Measurements from ENCODE around the gene KLHL17. TPM values are rescaled to one million over a fixed set of nuclear protein-coding genes. Genes with fewer than 3 reads are reported as not detected.

The KLHL17 gene
- polyA plus RNA-seq, 1 donor (not counting 4 experiments of a cell fraction or from before 2014, with no cell fraction given), result 6.5 TPM

- peak; percentile 22 for TF ChIP-seq EZH2 (IDR thresholded peaks at IDR 0.05; ENCODE audit: low read length)
- peak in 1 of 3 experiments; percentile 23 for TF ChIP-seq CTCF (optimal IDR thresholded peaks at IDR 0.05 in 1 of 3, IDR thresholded peaks at IDR 0.05 in 1 of 3, conservative IDR thresholded peaks at IDR 0.05 in 1 of 3; ENCODE audit: extremely low read depth in 1 of 3, insufficient read depth in 2 of 3, low read length in 3 of 3)
- Histone ChIP-seq H4K20me1 (ENCODE audit: control insufficient read depth, extremely low read depth, insufficient read depth, low read length) (peaks cover 12% of the 10 kb centered on the region), H3K4me1 (ENCODE audit: control insufficient read depth, extremely low read depth, insufficient read depth, low read length) (peaks cover 8% of the 10 kb centered on the region), H2AFZ (ENCODE audit: control insufficient read depth, low read length) (no peak overlapping the region), H3K9me3 (ENCODE audit: control insufficient read depth, low read depth, low read length) (no peaks in the 10 kb centered on the region), H3K4me2 (ENCODE audit: control insufficient read depth, extremely low read depth, insufficient read depth, low read depth, low read length) (no peak overlapping the region), H3K36me3 (ENCODE audit: control insufficient read depth in 2 of 2, extremely low read depth in 1 of 2, insufficient read depth in 2 of 2, low read length in 2 of 2) (no peaks in the 10 kb centered on the region), H3K9ac (ENCODE audit: control insufficient read depth, extremely low read depth, insufficient read depth, low read length) (no peak overlapping the region), H3K79me2 (ENCODE audit: control insufficient read depth, insufficient read depth, low read length) (no peaks in the 10 kb centered on the region), H3K27me3 (ENCODE audit: control insufficient read depth, extremely low read depth, insufficient read depth, low read length) (peaks cover 95% of the 10 kb centered on the region), H3K4me3 (ENCODE audit: control insufficient read depth in 2 of 3, extremely low read depth in 1 of 3, insufficient read depth in 2 of 3, low read depth in 1 of 3, low read length in 3 of 3) (no peak overlapping the region), H3K9me1 (ENCODE audit: control insufficient read depth, extremely low read depth, insufficient read depth, low read length) (no peaks in the 10 kb centered on the region), H3K27ac (ENCODE audit: control insufficient read depth, insufficient read depth, low read length) (no peak overlapping the region)
- dilution Hi-C loops (cut with MboI; ENCODE audit: extremely low pct_ligation_motif_present, low sequenced_read_pairs), result no loop called here
- FAIRE-seq (no peak), DNase-seq (ENCODE audit: low read depth, low spot score) (no peak)
Observed at GRCh38 chr1:921011-921837, 39.2 kb upstream of the KLHL17 start.

- H2AFZ ChIP-seq (ENCODE audit: control insufficient read depth, low read length), result no peak within 1 kb of the TSS
- no peak for DNase-seq (ENCODE audit: low read depth, low spot score)
Observed at GRCh38 chr1:923131-923990, 37.0 kb upstream of the KLHL17 start, which contains the start of gene SAMD11. SAMD11 (plus strand) TSS chr1:923923; CDS start chr1:924432, 509 bp downstream.

More at GRCh38 chr1:923131-923990, 37.0 kb upstream of the KLHL17 start, which contains the start of gene SAMD11:
- Histone ChIP-seq H3K9me3 (ENCODE audit: control insufficient read depth, low read depth, low read length) (no peaks in the 10 kb centered on the region), H3K79me2 (ENCODE audit: control insufficient read depth, insufficient read depth, low read length) (no peaks in the 10 kb centered on the region), H3K9me1 (ENCODE audit: control insufficient read depth, extremely low read depth, insufficient read depth, low read length) (no peaks in the 10 kb centered on the region), H3K27ac (ENCODE audit: control insufficient read depth, insufficient read depth, low read length) (no peak within 1 kb of the TSS), H4K20me1 (ENCODE audit: control insufficient read depth, extremely low read depth, insufficient read depth, low read length) (peaks cover 12% of the 10 kb centered on the region), H3K4me3 (ENCODE audit: control insufficient read depth in 2 of 3, extremely low read depth in 1 of 3, insufficient read depth in 2 of 3, low read depth in 1 of 3, low read length in 3 of 3) (peak within 1 kb of the TSS in 1 of 3 experiments; percentile 10), H3K36me3 (ENCODE audit: control insufficient read depth in 2 of 2, extremely low read depth in 1 of 2, insufficient read depth in 2 of 2, low read length in 2 of 2) (no peaks in the 10 kb centered on the region), H3K4me1 (ENCODE audit: control insufficient read depth, extremely low read depth, insufficient read depth, low read length) (peaks cover 8% of the 10 kb centered on the region), H3K27me3 (ENCODE audit: control insufficient read depth, extremely low read depth, insufficient read depth, low read length) (peaks cover 95% of the 10 kb centered on the region), H3K9ac (ENCODE audit: control insufficient read depth, extremely low read depth, insufficient read depth, low read length) (no peak within 1 kb of the TSS), H3K4me2 (ENCODE audit: control insufficient read depth, extremely low read depth, insufficient read depth, low read depth, low read length) (peak within 1 kb of the TSS; percentile 62)
- no peak for FAIRE-seq
- TF ChIP-seq CTCF (optimal IDR thresholded peaks at IDR 0.05 in 1 of 3, IDR thresholded peaks at IDR 0.05 in 1 of 3, conservative IDR thresholded peaks at IDR 0.05 in 1 of 3; ENCODE audit: extremely low read depth in 1 of 3, insufficient read depth in 2 of 3, low read length in 3 of 3) (no peak), EZH2 (IDR thresholded peaks at IDR 0.05; ENCODE audit: low read length) (peak; percentile 98)
- dilution Hi-C loops (cut with MboI; ENCODE audit: extremely low pct_ligation_motif_present, low sequenced_read_pairs), result no loop called here
